ENCODE results near the gene TBPL1. TPM values are rescaled to one million over a fixed set of nuclear protein-coding genes. Genes with fewer than 3 reads are reported as not detected.
A peak's percentile ranks its signal among the peaks of the same experiment; 100 is the strongest.

TBPL1 gene
- total and polyA plus RNA-seq, 10 of the 15 experiments (the other 5 are each of a cell fraction or from before 2014, with no cell fraction given), result 34.6 to 71.2 (median 43.0) TPM

- ChIA-PET SMC1A (ENCODE audit: uncharacterized antibody, unreplicated experiment) (interaction anchor here (0.6 to 3.5 kb wide), 6 partner anchors 10 to 193 kb away, joined by 3 to 32 read pairs (median 6); no protein-coding TSS in a partner anchor), POLR2A (interaction anchor here (1.0 to 2.4 kb wide), 3 partner anchors 7 to 14 kb away, joined by 3 to 8 read pairs (median 7); no protein-coding TSS in a partner anchor), CTCF (interaction anchor here (0.7 to 3.2 kb wide), 8 partner anchors 8 to 109 kb away, joined by 4 to 12 read pairs (median 9); no protein-coding TSS in a partner anchor), RAD21 (ENCODE audit: unreplicated experiment) (interaction anchor here (0.8 to 1.5 kb wide), 5 partner anchors 10 to 1470 kb away, joined by 3 to 5 read pairs (median 3); no protein-coding TSS in a partner anchor)
- Histone ChIP-seq H3K36me3 (ENCODE audit: control insufficient read depth in 2 of 2, insufficient read depth in 2 of 2, low read length in 1 of 2) (no peaks in the 10 kb centered on the region), H3K4me2 (ENCODE audit: control insufficient read depth, insufficient read depth) (peak overlapping the region; percentile 92), H3K9me3 (replicated peaks; ENCODE audit: control insufficient read depth, insufficient read depth, low read length) (no peaks in the 10 kb centered on the region), H2AFZ (ENCODE audit: control insufficient read depth, low read depth, low read length) (no peak overlapping the region), H3K4me1 (ENCODE audit: control insufficient read depth, insufficient read depth, low read length) (peaks cover 11% of the 10 kb centered on the region), H4K20me1 (ENCODE audit: control insufficient read depth, insufficient read depth) (no peaks in the 10 kb centered on the region), H3K27me3 (replicated peaks in 1 of 2; ENCODE audit: control insufficient read depth in 2 of 2, insufficient read depth in 2 of 2, low read length in 1 of 2) (no peaks in the 10 kb centered on the region), H3K4me3 (peak overlapping the region; percentile 88), H3K27ac (ENCODE audit: control insufficient read depth, insufficient read depth) (no peak overlapping the region; the same call in 1 of the 2 replicates), H3K79me2 (ENCODE audit: control insufficient read depth, insufficient read depth, low read length) (peaks cover 67% of the 10 kb centered on the region), H3K9ac (ENCODE audit: control insufficient read depth, insufficient read depth, low read length) (no peak overlapping the region; the same call in 1 of the 2 replicates)
- ATAC-seq (no peak), FAIRE-seq (no peak), DNase-seq (ENCODE audit: low read depth, low spot score) (no peak)
- in situ Hi-C loops (cut with MboI) (loop anchor here (25.0 kb wide), 1 partner anchor 1482 kb away; no protein-coding TSS in a partner anchor), intact Hi-C loops (cut with micrococcal nuclease; ENCODE audit: unreplicated experiment) (loop anchor here (10.0 kb wide), 3 partner anchors 420 to 1440 kb away; partner anchors contain the start of gene STX7)
- no peak for TF ChIP-seq JUND (IDR thresholded peaks at IDR 0.05; ENCODE audit: low read depth, low read length)
- no peak for TF ChIP-seq ATF3 (IDR thresholded peaks at IDR 0.05; ENCODE audit: borderline replicate concordance, extremely low read depth, low read depth, low read length)
- TF ChIP-seq RELA (IDR thresholded peaks at IDR 0.05; ENCODE audit: borderline replicate concordance, partially characterized antibody), result no peak
- TF ChIP-seq NR2C1 (IDR thresholded peaks at IDR 0.05), result no peak
- TF ChIP-seq TCF7 (IDR thresholded peaks at IDR 0.05; ENCODE audit: borderline replicate concordance), result no peak
- no peak for TF ChIP-seq EED (IDR thresholded peaks at IDR 0.05; ENCODE audit: low read depth)
- no peak for TF ChIP-seq MXI1 (IDR thresholded peaks at IDR 0.05; ENCODE audit: low read depth, low read length)
- TF ChIP-seq HDAC6 (IDR thresholded peaks at IDR 0.05; ENCODE audit: unreplicated experiment), result no peak
- no peak for TF ChIP-seq IKZF1 (conservative IDR thresholded peaks at IDR 0.05)
- no peak for TF ChIP-seq RCOR1 (conservative IDR thresholded peaks at IDR 0.05; ENCODE audit: low read depth, low read length)
- TF ChIP-seq IRF3 (IDR thresholded peaks at IDR 0.05), result no peak
- BruUV-seq (replicated peaks), result no TSS peak
- 82% methylated on average over 7 of the region's 7 CpGs for WGBS (ENCODE audit: insufficient coverage, insufficient replicate concordance, low lambda C conversion rate, missing lambda C conversion rate)
Observed at GRCh38 chr6:133954657-133955576, 1.9 kb downstream of the TBPL1 start.
